GM19043 (cell line): Measurements from ENCODE around the gene FIBCD1.

ENCODE experiments used
- ATAC-seq: cut with Tn5 transposase; IDR thresholded peaks from one replicate; pipeline ENCODE4 v1.9.1; 2021; ENCODE audit warnings: low read depth; ENCODE audit not compliant: unreplicated experiment

The FIBCD1 gene, protein sequence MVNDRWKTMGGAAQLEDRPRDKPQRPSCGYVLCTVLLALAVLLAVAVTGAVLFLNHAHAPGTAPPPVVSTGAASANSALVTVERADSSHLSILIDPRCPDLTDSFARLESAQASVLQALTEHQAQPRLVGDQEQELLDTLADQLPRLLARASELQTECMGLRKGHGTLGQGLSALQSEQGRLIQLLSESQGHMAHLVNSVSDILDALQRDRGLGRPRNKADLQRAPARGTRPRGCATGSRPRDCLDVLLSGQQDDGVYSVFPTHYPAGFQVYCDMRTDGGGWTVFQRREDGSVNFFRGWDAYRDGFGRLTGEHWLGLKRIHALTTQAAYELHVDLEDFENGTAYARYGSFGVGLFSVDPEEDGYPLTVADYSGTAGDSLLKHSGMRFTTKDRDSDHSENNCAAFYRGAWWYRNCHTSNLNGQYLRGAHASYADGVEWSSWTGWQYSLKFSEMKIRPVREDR

DNA sequence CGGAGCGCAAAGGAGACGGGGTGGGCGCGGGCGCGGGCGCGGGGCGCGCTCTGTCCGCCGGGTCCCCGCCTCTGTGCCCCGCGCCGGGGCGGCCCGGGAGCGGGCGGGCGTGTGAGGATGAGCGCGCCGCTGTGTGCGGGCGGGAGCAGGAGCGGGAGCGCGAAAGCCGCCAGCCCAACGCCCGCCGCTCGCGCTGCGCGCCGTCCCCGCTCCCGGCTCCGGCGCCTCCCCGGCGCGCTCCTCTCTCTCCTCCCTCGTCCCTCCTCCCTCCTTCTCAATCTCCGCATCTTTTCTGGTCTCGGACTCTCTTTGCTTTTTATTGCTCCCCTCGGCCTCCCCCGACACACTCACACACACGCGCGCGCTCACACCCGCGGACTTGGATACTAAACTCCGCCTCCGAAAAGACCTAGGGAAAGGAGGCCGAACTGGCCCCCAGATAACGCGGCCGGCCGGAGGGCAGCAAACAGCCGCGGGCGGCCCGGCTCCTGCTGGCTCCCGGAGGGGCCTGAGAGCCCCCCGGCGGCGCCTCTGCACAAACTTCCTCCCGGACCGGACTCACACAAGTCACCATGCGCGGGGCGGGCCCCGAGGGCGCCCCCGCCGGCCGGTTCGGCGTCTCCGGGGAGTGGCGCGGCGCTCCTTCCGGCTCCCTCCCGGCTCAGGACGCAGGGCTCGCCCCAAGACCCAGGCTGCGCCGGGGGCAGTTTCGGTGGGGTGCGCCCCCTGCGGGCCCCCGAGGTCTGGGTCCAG is at the start of gene FIBCD1:
Gene FIBCD1 (minus strand): TSS at position 596 of the 753 bp plus-strand sequence. CDS start 640 bp downstream, outside the sequence.
- ATAC-seq: no peak

DNA sequence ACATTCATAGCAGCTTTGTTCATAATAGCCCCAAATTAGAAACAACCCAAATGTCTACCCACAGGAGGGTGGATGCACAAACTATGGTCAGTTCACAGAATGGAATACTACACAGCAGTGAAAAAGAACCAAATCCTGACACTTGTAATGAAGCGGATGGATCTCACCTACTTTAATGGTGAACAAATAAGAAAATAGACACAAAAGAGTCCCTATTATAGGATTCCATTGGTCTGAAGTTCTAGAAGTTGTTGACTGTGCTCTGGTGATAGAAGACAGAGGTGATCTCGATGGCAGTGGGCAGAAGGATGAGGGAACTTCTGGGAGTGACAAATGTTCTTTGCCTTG is 49.3 kb upstream of the FIBCD1 start:
- ATAC-seq: no peak

DNA sequence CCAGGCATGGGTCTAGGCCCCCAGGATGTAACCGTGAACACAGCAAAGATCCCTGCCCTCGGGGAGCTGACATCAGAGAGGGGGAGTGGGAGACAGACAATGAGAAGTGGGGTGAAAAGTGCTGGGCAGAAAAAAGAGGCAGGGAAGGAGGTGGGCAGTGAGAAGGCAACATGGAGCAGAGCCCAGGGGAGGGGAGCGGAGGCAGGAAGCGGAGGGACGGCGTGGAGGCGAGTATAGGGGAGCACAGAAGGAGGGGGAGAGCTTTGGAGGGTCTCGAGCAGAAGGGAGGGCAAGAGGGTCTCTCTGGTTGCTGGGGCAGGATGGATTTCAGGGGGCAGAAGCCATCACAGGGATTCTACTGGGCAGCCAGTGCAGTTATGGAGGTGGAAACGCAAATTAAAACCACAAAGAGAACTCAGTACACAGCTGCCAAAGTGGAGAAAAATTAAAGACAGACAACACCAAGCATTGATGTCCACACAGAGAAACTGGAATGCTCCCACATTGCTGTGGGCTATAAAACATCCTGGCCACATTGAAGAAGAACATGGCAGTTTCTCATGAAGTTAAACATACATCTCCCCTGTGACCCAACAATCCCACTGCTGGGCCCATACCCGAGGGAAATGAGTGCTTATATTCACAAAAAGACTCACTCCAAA is 48.8 kb upstream of the FIBCD1 start:
- ATAC-seq: no peak

DNA sequence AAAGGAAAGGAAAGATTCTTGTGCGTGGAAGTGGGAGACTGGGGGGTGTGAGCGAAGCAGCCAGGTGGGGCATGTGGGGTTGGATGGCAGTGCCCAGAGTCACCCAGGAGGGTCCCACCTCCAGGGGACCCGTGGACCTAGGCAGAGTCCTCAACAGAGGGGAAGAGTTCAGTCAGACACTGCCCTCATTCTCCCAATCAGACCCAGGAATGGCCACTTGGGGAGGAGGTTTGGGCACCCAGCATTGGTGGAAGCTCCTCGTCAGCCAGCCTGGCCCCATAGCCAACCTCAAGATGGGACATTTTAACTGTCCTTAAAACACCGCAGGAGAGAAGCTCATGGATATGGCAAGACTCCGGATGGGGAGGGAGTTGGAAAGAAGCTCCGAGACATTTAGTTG is 48.0 kb upstream of the FIBCD1 start:
- ATAC-seq: no peak

DNA sequence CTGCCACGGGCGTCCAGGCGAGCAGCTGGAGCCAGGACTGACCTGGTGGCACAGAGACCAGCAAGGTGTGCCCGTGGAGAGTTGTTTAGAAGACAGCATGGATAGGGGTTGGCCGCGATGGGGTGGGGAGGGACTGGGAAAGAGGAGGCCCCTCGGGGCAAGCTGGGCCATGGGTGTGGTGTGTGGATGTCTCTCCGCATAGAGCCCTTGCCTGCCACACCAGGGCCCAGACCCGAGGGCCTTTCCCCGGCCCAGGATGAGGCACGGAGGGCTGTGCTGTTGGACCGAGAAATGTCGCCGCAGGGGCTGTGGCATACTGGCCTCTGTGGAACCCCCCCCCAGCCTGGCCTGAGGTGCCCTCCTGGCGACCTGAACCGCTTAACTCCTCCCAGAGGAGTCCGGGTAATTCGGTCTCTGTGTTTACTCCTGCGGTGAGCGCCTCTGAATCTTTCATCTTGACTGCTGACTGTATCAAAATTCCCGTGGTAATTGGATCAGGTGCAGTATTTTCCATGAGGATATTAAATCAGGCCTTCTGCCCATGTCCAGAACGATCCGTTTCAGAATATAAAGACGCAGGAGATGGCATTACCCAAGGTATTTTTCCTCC is 47.4 kb upstream of the FIBCD1 start:
- ATAC-seq: no peak

DNA sequence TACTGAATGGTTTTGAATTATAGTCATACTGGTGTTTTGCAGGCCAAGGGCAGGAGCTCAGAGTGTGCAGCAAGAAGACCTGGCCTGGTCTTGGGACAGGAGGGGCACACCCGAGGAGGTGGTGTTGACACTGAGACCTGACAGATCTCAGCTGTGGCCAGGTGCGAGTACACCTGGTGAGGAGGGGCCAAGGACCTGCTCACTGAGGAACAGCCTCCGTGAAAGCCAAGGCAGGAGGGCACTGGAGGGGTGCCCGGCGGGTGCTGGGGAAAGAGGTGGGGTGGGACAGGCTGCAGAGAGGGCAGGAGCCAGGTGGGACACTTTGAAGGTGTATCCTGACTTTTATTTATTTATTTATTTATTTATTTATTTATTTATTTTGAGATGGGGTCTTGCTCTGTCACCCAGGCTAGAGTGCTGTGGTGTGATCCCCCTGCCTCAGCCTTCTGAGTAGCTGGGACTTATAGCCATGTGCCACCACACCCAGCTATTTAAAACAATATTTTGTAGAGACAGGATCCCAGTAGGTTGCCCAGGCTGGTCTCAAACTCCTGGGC is 46.6 kb upstream of the FIBCD1 start:
- no peak for ATAC-seq

DNA sequence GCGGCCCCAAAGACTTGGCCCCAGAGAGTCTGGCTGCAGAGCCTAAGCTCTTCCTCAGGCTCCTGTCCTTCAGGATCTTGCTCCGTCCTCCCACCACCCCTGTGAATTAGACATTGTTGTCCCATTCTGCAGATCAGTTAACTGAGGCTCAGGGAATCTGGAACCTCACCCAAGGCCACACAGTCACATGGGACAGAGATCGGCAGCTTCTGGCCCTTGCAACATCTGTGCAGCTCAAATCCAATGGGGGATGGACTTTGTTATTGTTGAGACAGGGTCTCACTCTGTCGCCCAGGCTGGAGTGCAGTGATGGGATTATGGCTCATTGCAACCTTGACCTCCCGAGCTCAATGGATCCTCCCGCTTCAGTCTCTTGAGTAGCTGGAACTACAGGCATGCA is 46.0 kb upstream of the FIBCD1 start:
- no peak for ATAC-seq

DNA sequence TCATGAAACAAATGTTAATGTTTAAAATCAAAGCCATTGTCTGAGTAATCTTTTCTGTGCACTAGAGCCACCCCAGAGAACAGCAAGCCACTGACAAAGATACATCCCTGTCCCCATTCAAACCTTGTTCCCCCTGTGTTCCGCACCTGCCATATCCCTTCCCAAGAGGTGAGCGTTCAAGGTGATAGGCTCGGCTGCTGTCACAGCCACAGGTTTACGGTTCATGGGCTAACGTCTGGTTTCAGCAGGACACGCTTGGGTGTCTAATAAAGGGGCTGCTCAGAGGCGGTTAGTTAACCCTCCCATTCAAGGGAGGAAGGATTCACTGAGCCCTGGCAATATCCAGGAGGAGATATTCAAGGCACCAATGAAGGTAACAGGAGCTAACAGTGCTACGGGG is 45.5 kb upstream of the FIBCD1 start:
- ATAC-seq: no peak

DNA sequence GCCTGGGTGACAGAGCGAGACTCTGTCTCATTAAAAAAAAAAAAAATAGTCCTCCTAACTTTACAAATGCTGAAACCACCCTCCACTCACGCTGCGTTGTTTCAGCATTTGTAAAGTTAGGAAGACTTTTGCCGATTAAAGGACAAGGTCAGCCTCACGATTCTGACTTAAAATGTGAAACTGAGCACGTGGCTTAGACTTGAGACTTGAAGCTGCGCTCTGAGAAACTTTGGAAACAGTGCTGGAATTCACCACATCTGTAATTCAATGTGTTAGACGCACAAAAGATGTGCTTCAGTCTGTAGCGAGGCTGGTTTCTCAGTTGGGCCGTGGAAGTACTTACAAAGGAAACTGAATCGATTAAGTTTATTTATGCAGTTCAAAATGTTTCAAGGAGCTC is 44.9 kb upstream of the FIBCD1 start:
- no peak for ATAC-seq

DNA sequence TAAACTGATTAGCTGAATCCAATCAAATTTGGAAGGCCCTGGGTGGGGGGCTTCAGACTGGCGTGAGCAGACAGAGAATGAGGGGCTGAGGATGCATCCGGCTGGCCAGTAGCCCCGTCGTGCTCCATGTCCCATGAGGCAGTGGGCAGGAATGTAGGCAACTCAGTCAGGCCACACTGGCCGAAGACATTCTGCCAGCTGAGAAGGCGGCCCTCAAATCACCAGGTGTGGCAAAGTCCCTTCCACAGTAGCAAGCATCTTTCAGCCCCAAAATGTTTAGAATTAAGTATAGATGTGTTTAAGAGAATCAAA is 44.3 kb upstream of the FIBCD1 start:
- ATAC-seq: no peak

DNA sequence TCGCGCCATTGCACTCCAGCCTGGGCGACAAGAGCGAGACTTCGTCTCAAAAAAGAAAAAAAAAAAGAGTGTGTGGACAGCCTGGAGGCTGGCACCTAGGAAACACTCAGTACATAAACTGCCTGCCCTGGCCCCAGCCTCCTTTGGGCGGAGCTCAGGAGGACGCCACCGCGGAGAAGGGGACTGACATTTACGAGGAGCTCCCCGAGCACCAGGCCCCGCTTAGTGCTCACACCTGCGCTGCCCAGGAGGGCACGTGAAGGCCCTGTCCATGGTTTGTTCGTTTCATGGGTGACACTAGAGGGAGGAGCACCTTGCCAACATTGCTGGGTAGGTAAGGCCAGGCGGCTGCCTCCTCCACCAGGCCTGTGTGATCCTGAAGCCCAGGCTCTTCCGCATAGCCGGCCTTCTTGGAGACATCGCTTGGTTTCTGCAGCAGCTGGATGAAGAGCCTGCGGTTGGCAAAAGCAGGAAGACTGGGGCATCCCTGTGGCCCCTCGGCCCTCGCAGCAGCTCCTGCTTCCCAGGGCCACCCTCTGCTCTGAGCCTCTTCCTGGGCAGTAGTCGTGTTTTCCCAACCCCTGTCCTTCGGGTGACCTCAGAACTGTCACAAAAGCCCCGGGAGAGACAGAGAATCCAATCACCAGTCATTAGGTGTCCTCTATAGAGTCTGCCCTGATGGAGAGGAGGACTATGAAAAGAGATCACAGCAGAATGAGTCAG is 43.8 kb upstream of the FIBCD1 start:
- ATAC-seq: no peak

DNA sequence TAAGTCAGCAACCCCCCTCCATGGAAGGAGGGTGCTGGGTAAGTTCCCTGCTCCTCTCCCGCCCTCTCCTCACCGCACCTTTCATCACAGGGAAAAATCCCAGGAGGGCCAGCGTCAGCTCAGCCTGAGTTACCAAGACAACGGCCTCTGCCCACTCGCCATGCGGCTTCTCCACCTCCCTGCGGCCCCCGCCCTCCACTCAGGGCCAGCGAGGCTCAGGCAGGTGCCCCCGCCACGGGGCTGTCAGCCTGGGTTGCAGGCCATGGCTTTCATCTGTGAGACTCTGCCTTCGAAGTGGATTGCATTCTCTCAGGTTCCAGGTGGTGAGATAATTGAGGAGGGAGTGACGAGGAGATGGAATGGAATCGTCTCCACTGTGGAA is 42.7 kb upstream of the FIBCD1 start:
- ATAC-seq: no peak

DNA sequence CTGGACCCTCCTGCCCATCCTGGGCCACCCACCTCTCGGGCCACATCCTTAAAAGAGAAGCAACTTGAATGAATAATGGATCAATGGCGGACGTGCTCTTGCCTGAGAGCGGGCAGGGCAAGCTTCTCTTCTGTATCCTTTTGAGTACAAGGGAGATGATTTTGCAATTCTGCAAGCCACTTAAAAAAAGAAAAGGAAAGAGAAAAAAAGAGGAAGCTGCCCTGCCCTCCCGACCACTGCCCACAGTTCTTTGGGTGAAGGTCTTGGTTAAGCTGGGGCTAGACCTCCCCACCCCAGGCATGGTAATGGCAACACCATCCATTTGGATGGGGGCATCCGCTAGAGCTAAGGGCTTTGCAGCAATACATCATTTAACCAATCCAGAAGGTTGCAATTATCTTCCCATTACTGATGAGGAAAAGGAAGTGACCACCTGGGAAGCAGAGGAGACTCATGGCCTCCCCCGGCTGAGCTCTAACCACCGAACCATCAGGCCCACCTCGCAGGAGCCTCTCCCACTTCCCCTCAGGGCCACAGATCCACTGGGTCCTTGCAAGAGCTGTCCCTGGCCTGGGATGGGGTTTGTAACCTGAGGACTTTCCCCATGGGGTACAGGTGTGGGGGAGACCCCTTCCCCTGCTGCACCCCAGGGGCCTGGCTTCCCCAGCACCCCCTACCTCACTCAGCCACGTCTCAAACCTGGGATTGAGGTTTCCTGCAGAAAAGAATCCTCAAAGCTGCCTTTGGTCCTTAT is 42.1 kb upstream of the FIBCD1 start:
- no peak for ATAC-seq

DNA sequence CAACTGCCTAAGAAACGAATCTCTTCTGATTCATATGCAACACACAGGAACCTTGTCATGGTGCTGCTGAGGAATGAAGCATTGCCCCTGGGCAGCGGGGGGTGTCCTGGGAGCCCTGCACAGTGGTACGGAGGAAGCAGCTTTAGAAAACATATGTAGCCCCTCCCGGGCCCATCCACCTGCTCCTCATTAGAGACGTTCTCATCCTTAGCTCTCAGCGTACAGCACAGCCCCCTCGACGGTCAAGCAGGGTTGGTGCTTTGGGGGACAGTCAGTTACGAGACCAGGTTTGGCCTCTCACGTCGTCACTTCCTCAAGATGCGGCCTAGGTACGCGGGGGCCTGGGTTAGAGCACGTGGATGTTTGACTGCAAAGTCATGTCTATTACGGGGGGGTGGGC is 41.5 kb upstream of the FIBCD1 start:
- ATAC-seq: no peak

DNA sequence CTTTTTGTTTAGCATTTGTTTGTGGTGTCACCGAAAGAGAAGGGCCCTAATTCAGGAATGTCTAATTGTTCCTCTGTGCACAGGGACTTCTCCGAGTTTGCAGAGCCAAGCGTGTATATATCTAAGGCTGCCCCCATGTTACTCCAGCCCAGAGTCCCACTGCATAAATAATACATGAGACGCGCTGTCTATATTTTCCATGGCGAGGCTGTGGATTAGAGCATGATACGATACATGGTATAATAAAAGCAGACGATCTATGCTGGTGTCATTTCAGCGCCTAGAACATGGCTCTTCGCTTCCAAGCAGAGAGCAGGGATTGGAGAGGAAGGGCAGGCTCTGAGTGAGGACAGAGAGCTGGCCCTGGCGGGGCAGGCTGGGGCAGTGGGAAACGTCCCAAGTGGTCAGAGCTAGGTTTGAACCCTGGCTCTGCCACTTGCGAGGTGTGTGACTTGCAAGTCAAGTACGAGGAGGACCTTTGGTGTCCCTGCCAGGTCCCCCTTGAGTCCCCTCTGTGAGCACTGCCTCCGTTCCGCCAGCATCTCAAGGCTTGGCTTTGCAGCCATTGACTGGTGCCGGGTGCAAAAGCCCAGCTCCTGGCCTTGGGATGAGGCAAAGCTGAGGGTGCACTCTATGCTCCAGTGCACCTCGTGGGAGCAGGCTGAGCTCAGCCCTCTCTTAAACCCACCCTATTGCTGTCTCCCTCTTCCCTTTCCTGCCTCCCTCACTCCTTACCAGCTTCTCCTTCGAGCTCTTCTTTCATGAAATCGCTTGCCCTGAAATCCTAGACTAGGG is 40.7 kb upstream of the FIBCD1 start:
- no peak for ATAC-seq

DNA sequence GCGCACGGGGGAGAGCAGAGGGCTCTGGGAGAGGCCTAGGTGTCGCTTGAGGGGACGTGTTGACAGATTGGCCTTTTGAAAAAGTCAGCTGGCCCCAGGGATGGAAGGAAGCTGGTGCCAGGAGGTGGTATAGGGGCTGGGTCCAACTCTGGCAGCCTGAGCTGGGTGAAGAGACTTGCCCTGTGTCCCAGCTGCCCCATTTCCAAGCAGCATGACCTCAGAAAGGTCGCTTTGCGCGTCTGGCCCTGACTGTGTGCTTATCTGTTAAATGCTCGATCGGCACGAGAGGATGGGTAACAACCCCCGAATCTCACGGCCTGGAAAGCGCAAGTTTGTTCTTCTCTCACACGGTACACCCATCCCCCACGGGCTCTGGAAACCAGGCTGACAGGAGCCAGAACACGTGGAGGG is 38.8 kb upstream of the FIBCD1 start:
- no peak for ATAC-seq

DNA sequence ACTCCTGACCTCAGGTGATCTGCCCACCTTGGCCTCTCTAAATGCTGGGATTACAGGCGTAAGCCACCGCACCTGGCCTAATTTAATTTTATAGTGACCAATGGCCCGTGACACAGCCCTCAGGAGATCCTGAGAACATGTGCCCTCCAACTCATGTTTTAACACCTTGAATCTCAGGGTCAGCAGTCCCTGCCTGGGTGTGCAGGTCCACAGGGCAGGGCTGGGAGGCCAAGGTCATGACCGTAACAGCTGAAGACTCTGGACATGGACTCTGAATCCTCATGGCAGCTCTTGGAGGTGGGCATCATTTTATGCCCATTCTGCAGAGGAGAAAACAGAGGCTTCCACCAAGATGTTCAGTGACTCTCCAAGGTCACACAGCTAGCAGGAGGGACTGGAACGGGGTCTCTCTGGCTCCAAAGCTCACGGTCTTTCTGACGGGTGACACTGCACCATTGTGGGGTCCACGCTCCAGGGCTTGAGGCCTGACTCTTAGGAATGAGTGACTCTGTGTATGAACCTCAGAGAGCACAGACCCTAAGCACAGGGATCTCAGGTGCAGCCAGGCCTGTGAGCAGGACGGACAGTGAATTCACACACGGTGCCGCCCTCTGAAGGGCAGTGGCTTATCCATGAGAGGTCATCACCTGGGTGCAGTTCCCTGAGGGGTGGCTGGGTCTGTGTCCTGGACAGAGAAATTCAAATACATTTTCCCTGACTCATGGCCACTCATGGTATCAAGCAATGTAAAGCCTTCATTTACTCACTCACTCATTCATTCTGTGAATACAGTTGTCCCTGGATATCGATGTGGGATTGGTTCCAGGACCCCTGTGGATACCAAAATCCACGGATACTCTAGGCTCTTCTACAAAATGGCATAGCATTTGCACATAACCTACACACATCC is 37.1 kb upstream of the FIBCD1 start:
- ATAC-seq: no peak

DNA sequence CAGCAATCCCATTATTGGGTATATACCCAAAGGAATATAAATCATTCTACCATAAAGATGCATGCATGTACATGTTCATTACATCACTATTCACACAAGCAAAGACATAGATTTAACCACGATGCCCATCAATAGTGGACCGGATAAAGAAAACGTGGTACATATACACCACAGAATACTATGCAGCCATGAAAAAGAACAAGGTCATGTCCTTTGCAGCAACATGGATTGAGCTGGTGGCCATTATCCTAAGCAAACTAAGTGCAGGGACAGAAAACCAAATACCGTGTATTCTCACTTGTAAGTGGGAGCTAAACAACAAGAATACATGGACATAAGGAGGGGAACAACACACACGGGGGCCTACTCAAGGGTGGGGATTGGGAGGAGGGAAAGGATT is 36.1 kb upstream of the FIBCD1 start:
- no peak for ATAC-seq
